ENCODE measurements around the gene ENTPD6. TPM values are rescaled to one million over a fixed set of nuclear protein-coding genes. Genes with fewer than 3 reads are reported as not detected.

The ENTPD6 gene
- total RNA-seq, 1 donor = 50.7 TPM

DNA sequence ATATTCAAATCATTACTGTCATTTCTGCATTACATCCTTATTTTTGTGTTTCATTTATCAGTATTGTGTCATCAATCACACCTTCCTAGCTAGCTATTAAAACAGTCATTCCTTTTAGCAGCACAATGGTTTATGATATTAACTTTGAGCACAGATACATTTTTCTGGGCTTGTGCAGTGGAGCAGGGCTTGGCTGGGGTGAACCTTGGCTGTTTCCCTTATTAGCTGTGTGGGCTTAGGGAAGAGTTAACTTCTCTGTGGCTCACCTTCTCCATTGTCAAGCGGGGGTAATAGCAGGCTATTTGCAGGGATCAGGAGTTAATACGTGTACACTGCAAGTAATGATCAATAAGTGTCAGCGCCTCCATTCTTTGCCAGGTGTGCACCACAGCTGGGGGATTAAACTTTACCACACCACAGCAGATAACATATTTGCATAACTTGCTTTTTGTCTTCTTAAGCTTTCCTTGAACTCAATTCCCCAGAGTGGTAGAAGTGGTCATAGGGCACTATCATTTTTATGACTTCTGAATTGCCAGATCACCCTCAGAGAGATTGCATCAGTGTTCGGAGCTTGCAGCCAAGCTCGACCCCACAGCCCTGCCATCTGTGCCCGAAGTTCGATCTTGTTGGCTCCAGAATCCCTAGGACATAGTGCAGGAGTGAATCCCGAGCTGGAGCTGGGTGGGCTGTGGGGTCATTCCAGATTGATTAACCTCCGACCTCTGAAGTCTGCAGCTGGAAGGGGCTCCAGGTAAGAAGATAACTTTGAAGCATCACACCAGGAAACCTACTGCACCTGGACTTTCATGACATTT lies 50.9 kb downstream of the ENTPD6 start:
- Histone ChIP-seq H3K27ac (ENCODE audit: low read depth, low read length) (peak overlapping the region; percentile 73), H4K20me1 (ENCODE audit: insufficient read depth, low read length) (peaks cover 27% of the 10 kb centered on the region), H3K4me2 (ENCODE audit: insufficient read depth, low read length) (peak overlapping the region; percentile 91), H3K4me1 (ENCODE audit: insufficient read depth, low read length) (peaks cover 38% of the 10 kb centered on the region), H3K27me3 (ENCODE audit: insufficient read depth, low read length) (no peaks in the 10 kb centered on the region), H2AFZ (ENCODE audit: low read length) (no peak overlapping the region), H3K79me2 (ENCODE audit: insufficient read depth, low read length) (peaks cover 31% of the 10 kb centered on the region), H3K4me3 (ENCODE audit: insufficient read depth, low read length) (peak overlapping the region; percentile 87), H3K36me3 (ENCODE audit: insufficient read depth, low read length) (no peaks in the 10 kb centered on the region), H3K9me3 (ENCODE audit: low read depth, low read length) (no peaks in the 10 kb centered on the region)
- DNase-seq (ENCODE audit: insufficient read length, low spot score, missing footprints) = peak; percentile 71
- TF ChIP-seq, protein P1, sequence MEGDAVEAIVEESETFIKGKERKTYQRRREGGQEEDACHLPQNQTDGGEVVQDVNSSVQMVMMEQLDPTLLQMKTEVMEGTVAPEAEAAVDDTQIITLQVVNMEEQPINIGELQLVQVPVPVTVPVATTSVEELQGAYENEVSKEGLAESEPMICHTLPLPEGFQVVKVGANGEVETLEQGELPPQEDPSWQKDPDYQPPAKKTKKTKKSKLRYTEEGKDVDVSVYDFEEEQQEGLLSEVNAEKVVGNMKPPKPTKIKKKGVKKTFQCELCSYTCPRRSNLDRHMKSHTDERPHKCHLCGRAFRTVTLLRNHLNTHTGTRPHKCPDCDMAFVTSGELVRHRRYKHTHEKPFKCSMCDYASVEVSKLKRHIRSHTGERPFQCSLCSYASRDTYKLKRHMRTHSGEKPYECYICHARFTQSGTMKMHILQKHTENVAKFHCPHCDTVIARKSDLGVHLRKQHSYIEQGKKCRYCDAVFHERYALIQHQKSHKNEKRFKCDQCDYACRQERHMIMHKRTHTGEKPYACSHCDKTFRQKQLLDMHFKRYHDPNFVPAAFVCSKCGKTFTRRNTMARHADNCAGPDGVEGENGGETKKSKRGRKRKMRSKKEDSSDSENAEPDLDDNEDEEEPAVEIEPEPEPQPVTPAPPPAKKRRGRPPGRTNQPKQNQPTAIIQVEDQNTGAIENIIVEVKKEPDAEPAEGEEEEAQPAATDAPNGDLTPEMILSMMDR (IDR thresholded peaks at IDR 0.05; ENCODE audit: extremely low read depth, low read depth, low read length) = no peak

DNA sequence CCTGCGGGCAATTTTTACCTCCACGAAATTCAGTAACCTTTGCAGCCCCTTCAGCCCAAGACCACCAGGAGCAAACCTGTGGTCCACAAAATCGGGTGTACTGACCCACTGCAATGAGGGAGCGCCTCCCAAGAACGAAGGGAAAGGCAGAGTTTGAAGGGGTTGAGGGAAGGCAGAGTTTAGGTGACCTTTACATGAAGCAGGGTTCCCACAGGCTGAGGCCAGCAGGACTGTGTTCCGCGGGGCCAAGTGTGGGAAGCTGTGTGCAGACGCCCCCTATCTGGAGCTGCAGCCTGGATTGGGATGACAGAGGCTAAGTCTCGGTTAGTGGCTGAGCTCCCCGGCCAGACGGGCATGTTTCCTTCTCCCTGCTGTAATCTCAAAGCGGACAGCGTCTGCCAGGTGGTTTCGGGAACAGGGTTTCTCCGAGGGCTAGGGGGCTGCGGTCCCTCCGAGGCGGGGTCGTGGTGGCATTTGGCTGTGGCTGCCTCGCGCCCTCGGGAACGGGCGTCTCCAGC lies 51.5 kb downstream of the ENTPD6 start:
- peak overlapping the region; percentile 73 for H3K27ac ChIP-seq (ENCODE audit: low read depth, low read length)

DNA sequence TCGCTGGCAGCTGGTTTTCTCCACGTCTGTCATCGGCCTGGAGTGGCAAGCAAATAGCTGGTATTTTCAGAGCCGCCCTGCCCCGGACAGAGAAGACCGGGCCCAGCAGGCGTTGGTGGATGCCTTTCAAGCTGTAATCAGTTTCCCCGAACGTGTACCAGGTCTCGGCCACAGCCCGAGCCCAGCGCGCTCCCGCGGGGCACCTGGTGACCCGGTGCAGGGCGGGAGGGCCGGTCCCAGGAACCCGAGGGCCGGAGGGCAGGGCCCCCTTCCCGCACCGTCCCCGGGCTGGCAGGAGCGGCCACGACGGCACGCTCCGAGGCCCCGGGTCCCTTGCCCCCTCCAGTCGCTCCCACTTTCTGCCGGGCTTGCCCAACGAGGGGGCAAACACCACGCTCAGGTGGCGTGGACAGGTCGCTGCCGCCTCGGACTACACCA lies 52.0 kb downstream of the ENTPD6 start:
- Histone ChIP-seq H3K9me3 (ENCODE audit: low read depth, low read length) (no peaks in the 10 kb centered on the region), H3K27me3 (ENCODE audit: insufficient read depth, low read length) (no peaks in the 10 kb centered on the region), H3K36me3 (ENCODE audit: insufficient read depth, low read length) (no peaks in the 10 kb centered on the region), H3K79me2 (ENCODE audit: insufficient read depth, low read length) (peaks cover 43% of the 10 kb centered on the region), H3K4me1 (ENCODE audit: insufficient read depth, low read length) (peaks cover 45% of the 10 kb centered on the region), H2AFZ (ENCODE audit: low read length) (peak overlapping the region; percentile 84), H3K4me2 (ENCODE audit: insufficient read depth, low read length) (peak overlapping the region; percentile 91), H3K27ac (ENCODE audit: low read depth, low read length) (peak overlapping the region; percentile 73), H3K4me3 (ENCODE audit: insufficient read depth, low read length) (peak overlapping the region; percentile 87), H4K20me1 (ENCODE audit: insufficient read depth, low read length) (peaks cover 38% of the 10 kb centered on the region)
- TF ChIP-seq, protein P1 (IDR thresholded peaks at IDR 0.05; ENCODE audit: extremely low read depth, low read depth, low read length) = no peak
- peak; percentile 92 for DNase-seq (ENCODE audit: insufficient read length, low spot score, missing footprints)

More for the DNA sequence above, 51.5 kb downstream of the ENTPD6 start:
- peaks cover 38% of the 10 kb centered on the region for H3K79me2 ChIP-seq (ENCODE audit: insufficient read depth, low read length)
- no peaks in the 10 kb centered on the region for H3K36me3 ChIP-seq (ENCODE audit: insufficient read depth, low read length)
- H3K4me1 ChIP-seq (ENCODE audit: insufficient read depth, low read length) = peaks cover 44% of the 10 kb centered on the region
- peak overlapping the region; percentile 84 for H2AFZ ChIP-seq (ENCODE audit: low read length)
- no peaks in the 10 kb centered on the region for H3K27me3 ChIP-seq (ENCODE audit: insufficient read depth, low read length)
- H4K20me1 ChIP-seq (ENCODE audit: insufficient read depth, low read length) = peaks cover 33% of the 10 kb centered on the region
- DNase-seq (ENCODE audit: insufficient read length, low spot score, missing footprints) = peak; percentile 95
- H3K9me3 ChIP-seq (ENCODE audit: low read depth, low read length) = no peaks in the 10 kb centered on the region
- H3K4me3 ChIP-seq (ENCODE audit: insufficient read depth, low read length) = peak overlapping the region; percentile 87
- TF ChIP-seq, protein P1 (IDR thresholded peaks at IDR 0.05; ENCODE audit: extremely low read depth, low read depth, low read length) = peak; percentile 70
- peak overlapping the region; percentile 91 for H3K4me2 ChIP-seq (ENCODE audit: insufficient read depth, low read length)

All from osteoblast (primary cell).